H9 (cell line): ENCODE measurements around the gene DPF3. TPM values are rescaled to one million over a fixed set of nuclear protein-coding genes. Genes with fewer than 3 reads are reported as not detected.
A peak's percentile ranks its signal among the peaks of the same experiment; 100 is the strongest.

Experiments used
- DNase-seq: peaks from one replicate; pipeline ENCODE4 v3.0.0-alpha.2; 2017
- H2AFZ ChIP-seq: one replicate; pipeline ENCODE4 v1.6.1; 2013; ENCODE audit warnings: mild to moderate bottlenecking, low read length, control low read depth, moderate library complexity
- H2AK5ac ChIP-seq: 2 replicates; pipeline ENCODE4 v1.6.1; 2013; ENCODE audit warnings: low read length, control low read depth, mixed read lengths; ENCODE audit not compliant: insufficient read length
- H2BK120ac ChIP-seq: one replicate; pipeline ENCODE4 v1.6.1; 2013; ENCODE audit warnings: low read depth, mild to moderate bottlenecking, low read length, control low read depth, inconsistent platforms; ENCODE audit not compliant: poor library complexity, severe bottlenecking
- H2BK12ac ChIP-seq: 2 replicates; pipeline ENCODE4 v1.6.1; 2013; ENCODE audit warnings: low read length, control low read depth, mixed read lengths, low read depth; ENCODE audit not compliant: insufficient read length
- H2BK15ac ChIP-seq: 2 replicates; pipeline ENCODE4 v1.6.1; 2013; ENCODE audit warnings: low read depth, low read length, control low read depth
- H2BK20ac ChIP-seq: one replicate; pipeline ENCODE4 v1.6.1; 2013; ENCODE audit warnings: low read depth, mild to moderate bottlenecking, low read length, control low read depth, inconsistent platforms; ENCODE audit not compliant: poor library complexity, severe bottlenecking
- H2BK5ac ChIP-seq: 2 replicates; pipeline ENCODE4 v1.6.1; 2013; ENCODE audit warnings: low read length, control low read depth, mixed read lengths; ENCODE audit not compliant: insufficient read length
- H3K14ac ChIP-seq: 2 replicates; pipeline ENCODE4 v1.6.1; 2013; ENCODE audit warnings: low read length, control low read depth; ENCODE audit not compliant: insufficient read depth
- H3K18ac ChIP-seq: 2 replicates; pipeline ENCODE4 v1.6.1; 2013; ENCODE audit warnings: low read depth, mild to moderate bottlenecking, mixed read lengths, low read length, control low read depth; ENCODE audit not compliant: insufficient read length
- H3K23ac ChIP-seq: 2 replicates; pipeline ENCODE4 v1.6.1; 2013; ENCODE audit warnings: low read length, control low read depth, mixed read lengths, low read depth; ENCODE audit not compliant: insufficient read length
- H3K23me2 ChIP-seq: 2 replicates; pipeline ENCODE4 v1.6.1; 2013; ENCODE audit warnings: low read depth, mild to moderate bottlenecking, mixed read lengths, low read length, control low read depth; ENCODE audit not compliant: insufficient read length, poor library complexity, severe bottlenecking
- H3K27ac ChIP-seq: 2 replicates; pipeline ENCODE4 v1.5.1; 2013; ENCODE audit warnings: low read length, control low read depth, mixed read lengths, low read depth; ENCODE audit not compliant: insufficient read length
- H3K27me3 ChIP-seq: 2 replicates; pipeline ENCODE4 v1.6.1; 2013; ENCODE audit warnings: low read length, control low read depth, inconsistent platforms; ENCODE audit not compliant: insufficient read depth
- H3K4ac ChIP-seq: 2 replicates; pipeline ENCODE4 v1.6.1; 2013; ENCODE audit warnings: low read depth, mild to moderate bottlenecking, control low read depth, inconsistent platforms, low read length, moderate library complexity
- H3K4me1 ChIP-seq: 2 replicates; pipeline ENCODE4 v1.6.1; 2013; ENCODE audit warnings: low read length, control low read depth, inconsistent platforms; ENCODE audit not compliant: insufficient read depth
- H3K4me2 ChIP-seq: 2 replicates; pipeline ENCODE4 v1.6.1; 2013; ENCODE audit warnings: low read length, control low read depth, mixed read lengths; ENCODE audit not compliant: insufficient read length, insufficient read depth
- H3K56ac ChIP-seq: 2 replicates; pipeline ENCODE4 v1.6.1; 2013; ENCODE audit warnings: low read depth, mild to moderate bottlenecking, mixed read lengths, low read length, control low read depth; ENCODE audit not compliant: insufficient read length
- H3K79me1 ChIP-seq: 2 replicates; pipeline ENCODE4 v1.6.1; 2013; ENCODE audit warnings: low read depth, mild to moderate bottlenecking, moderate library complexity, low read length, control low read depth, inconsistent platforms; ENCODE audit not compliant: insufficient read depth, poor library complexity, severe bottlenecking
- H3K79me2 ChIP-seq: 2 replicates; pipeline ENCODE4 v1.6.1; 2013; ENCODE audit warnings: low read length, control low read depth, inconsistent platforms; ENCODE audit not compliant: insufficient read depth
- H3K9ac ChIP-seq: 2 replicates; pipeline ENCODE4 v1.6.1; 2013; ENCODE audit warnings: low read length, control low read depth, mixed read lengths; ENCODE audit not compliant: insufficient read length; ENCODE audit errors: extremely low read depth
- H3K9me3 ChIP-seq: one replicate; pipeline ENCODE4 v1.6.1; 2013; ENCODE audit warnings: low read depth, low read length, inconsistent platforms; ENCODE audit not compliant: control insufficient read depth
- H3T11ph ChIP-seq: one replicate; pipeline ENCODE4 v1.6.1; 2013; ENCODE audit warnings: mild to moderate bottlenecking, low read length, control low read depth, inconsistent platforms
- H4K20me1 ChIP-seq: one replicate; pipeline ENCODE4 v1.6.1; 2013; ENCODE audit not compliant: control insufficient read depth, insufficient read length, insufficient read depth
- H4K5ac ChIP-seq: 2 replicates; pipeline ENCODE4 v1.6.1; 2013; ENCODE audit warnings: low read depth, mild to moderate bottlenecking, mixed read lengths, low read length, control low read depth; ENCODE audit not compliant: insufficient read length
- H4K8ac ChIP-seq: replicated peaks from 2 replicates; pipeline ENCODE4 v1.6.1; 2013; ENCODE audit warnings: low read length, control low read depth, mixed read lengths, low read depth; ENCODE audit not compliant: insufficient read length
- H4K91ac ChIP-seq: 2 replicates; pipeline ENCODE4 v1.6.1; 2013; ENCODE audit warnings: low read depth, mild to moderate bottlenecking, moderate library complexity, mixed read lengths, low read length, control low read depth; ENCODE audit not compliant: insufficient read length
- H3K27ac Mint-ChIP-seq, 3 experiments: 2 replicates in 2 of 3; 3 replicates in 1 of 3; pipeline ENCODE4 v1.8.0; 2020 to 2021; ENCODE audit warnings: mixed read lengths in 3 of 3, mild to moderate bottlenecking in 1 of 3, moderate library complexity in 1 of 3
- H3K27me3 Mint-ChIP-seq: 2 replicates; pipeline ENCODE4 v1.8.0; 2021; ENCODE audit warnings: low read depth, mild to moderate bottlenecking, moderate library complexity, mixed read lengths
- H3K36me3 Mint-ChIP-seq, 3 experiments: 2 replicates in 2 of 3; 3 replicates in 1 of 3; pipeline ENCODE4 v1.8.0; 2020 to 2021; ENCODE audit warnings: low read depth in 3 of 3, mixed read lengths in 3 of 3; ENCODE audit not compliant: insufficient read depth in 1 of 3
- H3K4me1 Mint-ChIP-seq, 2 experiments: 2 replicates each; pipeline ENCODE4 v1.8.0; 2020; ENCODE audit warnings: mixed read lengths in 2 of 2
- H3K4me3 Mint-ChIP-seq, 2 experiments: 2 replicates in 1 of 2; 3 replicates in 1 of 2; pipeline ENCODE4 v1.8.0; 2020 to 2021; ENCODE audit warnings: mild to moderate bottlenecking in 2 of 2, mixed read lengths in 2 of 2, moderate library complexity in 1 of 2
- H3K9me3 Mint-ChIP-seq, 2 experiments: 2 replicates in 1 of 2; 3 replicates in 1 of 2; pipeline ENCODE4 v1.8.0; 2020; ENCODE audit warnings: mild to moderate bottlenecking in 2 of 2, mixed read lengths in 2 of 2, moderate library complexity in 1 of 2
- WGBS: extraction: QIAGEN DNeasy Blood & Tissue Kit; methylation state at CpG from one replicate; pipeline ENCODE4 v1.1.7; 2013; ENCODE audit warnings: missing lambda C conversion rate, low lambda C conversion rate, mixed read lengths; ENCODE audit not compliant: insufficient read length; ENCODE audit errors: extremely low coverage; 5-methylcytosine and 5-hydroxymethylcytosine counted together
- total RNA-seq: library from RNA; stranded (reverse); gene quantifications from 2 replicates; pipeline ENCODE4 v1.2.1, GENCODE V29; 2021
- TF ChIP-seq, protein P1 (sequence below): fragments of 200-600 bp; sonication (generic); conservative IDR thresholded peaks from 3 replicates; pipeline ENCODE4 v1.8.0; 2021; ENCODE audit warnings: antibody characterized with exemption, mild to moderate bottlenecking

Gene DPF3
- total RNA-seq, 1 experiment from 2014 or later: not detected

DNA sequence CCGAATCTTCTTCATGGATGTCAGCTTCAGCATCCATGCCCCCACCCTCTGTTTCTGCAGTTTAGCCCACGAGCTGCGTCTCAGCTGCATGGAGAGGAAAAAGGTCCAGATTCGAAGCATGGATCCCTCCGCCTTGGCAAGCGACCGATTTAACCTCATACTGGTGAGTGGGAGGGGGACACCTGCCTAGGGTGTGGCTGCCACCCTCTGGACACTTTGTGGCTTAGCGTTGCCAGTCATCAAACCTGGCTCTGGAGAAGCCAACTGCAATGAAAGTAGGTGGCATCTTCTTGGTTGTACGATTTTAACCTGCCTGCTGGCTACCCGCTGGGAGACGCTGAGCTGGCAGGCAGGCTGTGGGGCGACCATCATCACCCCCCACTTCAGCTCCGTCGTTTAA is 49.0 kb upstream of the DPF3 start:
- Mint-ChIP-seq H3K4me1 (no peaks in the 10 kb centered on the region), H3K36me3 (peaks cover 4 to 70% (median 31%) of the 10 kb centered on the region in 3 experiments; a peak in 6 of 7 replicates), H3K9me3 (no peaks in the 10 kb centered on the region), H3K4me3 (no peak overlapping the region), H3K27ac (no peak overlapping the region), H3K27me3 (no peaks in the 10 kb centered on the region)
- no peak overlapping the region for H2BK15ac ChIP-seq
- no peak overlapping the region for H3K18ac ChIP-seq
- H3K79me2 ChIP-seq: no peaks in the 10 kb centered on the region
- no peaks in the 10 kb centered on the region for H4K20me1 ChIP-seq
- H3K4me1 ChIP-seq: no peaks in the 10 kb centered on the region
- no peak overlapping the region for H3K23ac ChIP-seq
- H3K27me3 ChIP-seq: no peaks in the 10 kb centered on the region
- no peak overlapping the region for H3K9ac ChIP-seq
- no peaks in the 10 kb centered on the region for H3K23me2 ChIP-seq
- no peak overlapping the region for H2BK20ac ChIP-seq
- DNase-seq: no peak
- TF ChIP-seq, protein P1, sequence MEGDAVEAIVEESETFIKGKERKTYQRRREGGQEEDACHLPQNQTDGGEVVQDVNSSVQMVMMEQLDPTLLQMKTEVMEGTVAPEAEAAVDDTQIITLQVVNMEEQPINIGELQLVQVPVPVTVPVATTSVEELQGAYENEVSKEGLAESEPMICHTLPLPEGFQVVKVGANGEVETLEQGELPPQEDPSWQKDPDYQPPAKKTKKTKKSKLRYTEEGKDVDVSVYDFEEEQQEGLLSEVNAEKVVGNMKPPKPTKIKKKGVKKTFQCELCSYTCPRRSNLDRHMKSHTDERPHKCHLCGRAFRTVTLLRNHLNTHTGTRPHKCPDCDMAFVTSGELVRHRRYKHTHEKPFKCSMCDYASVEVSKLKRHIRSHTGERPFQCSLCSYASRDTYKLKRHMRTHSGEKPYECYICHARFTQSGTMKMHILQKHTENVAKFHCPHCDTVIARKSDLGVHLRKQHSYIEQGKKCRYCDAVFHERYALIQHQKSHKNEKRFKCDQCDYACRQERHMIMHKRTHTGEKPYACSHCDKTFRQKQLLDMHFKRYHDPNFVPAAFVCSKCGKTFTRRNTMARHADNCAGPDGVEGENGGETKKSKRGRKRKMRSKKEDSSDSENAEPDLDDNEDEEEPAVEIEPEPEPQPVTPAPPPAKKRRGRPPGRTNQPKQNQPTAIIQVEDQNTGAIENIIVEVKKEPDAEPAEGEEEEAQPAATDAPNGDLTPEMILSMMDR: peak; percentile 45
- H3K79me1 ChIP-seq: no peaks in the 10 kb centered on the region
- no peak overlapping the region for H3K4me2 ChIP-seq
- no peak overlapping the region for H4K5ac ChIP-seq
- no peak overlapping the region for H3K27ac ChIP-seq
- no CpG with 5 or more reads among the region's 14 CpGs for WGBS
- H4K8ac ChIP-seq: no peak overlapping the region
- no peak overlapping the region for H3T11ph ChIP-seq
- no peak overlapping the region for H2BK12ac ChIP-seq
- no peak overlapping the region for H2BK120ac ChIP-seq
- no peak overlapping the region for H4K91ac ChIP-seq
- no peaks in the 10 kb centered on the region for H3K9me3 ChIP-seq
- H3K56ac ChIP-seq: no peak overlapping the region
- no peak overlapping the region for H2BK5ac ChIP-seq
- H3K4ac ChIP-seq: no peak overlapping the region
- H2AFZ ChIP-seq: no peak overlapping the region
- H3K14ac ChIP-seq: no peak overlapping the region
- no peak overlapping the region for H2AK5ac ChIP-seq
